Keratinocyte (primary cell): ENCODE measurements around the gene PERCC1.

Experiments
- EZH2 ChIP-seq: IDR thresholded peaks from one replicate; pipeline ENCODE4 v1.6.1; 2012; ENCODE audit warnings: inconsistent platforms, mild to moderate bottlenecking, low read length, moderate library complexity
- TF ChIP-seq, protein P1 (sequence below), 3 experiments: IDR thresholded peaks in 1 of 3; conservative IDR thresholded peaks in 1 of 3; optimal IDR thresholded peaks in 1 of 3; 2 replicates in 2 of 3; 3 replicates in 1 of 3; pipeline versions ENCODE3 to v1.5.1; 2011; ENCODE audit warnings: low read length in 3 of 3, mild to moderate bottlenecking in 3 of 3, moderate library complexity in 2 of 3, control low read depth in 1 of 3, inconsistent platforms in 1 of 3; ENCODE audit not compliant: insufficient read depth in 2 of 3; ENCODE audit errors: extremely low read depth in 1 of 3

GRCh38 chr16:1454561-1454960 is 23.7 kb downstream of the PERCC1 start:
- TF ChIP-seq EZH2 = no peak
- TF ChIP-seq, protein P1, sequence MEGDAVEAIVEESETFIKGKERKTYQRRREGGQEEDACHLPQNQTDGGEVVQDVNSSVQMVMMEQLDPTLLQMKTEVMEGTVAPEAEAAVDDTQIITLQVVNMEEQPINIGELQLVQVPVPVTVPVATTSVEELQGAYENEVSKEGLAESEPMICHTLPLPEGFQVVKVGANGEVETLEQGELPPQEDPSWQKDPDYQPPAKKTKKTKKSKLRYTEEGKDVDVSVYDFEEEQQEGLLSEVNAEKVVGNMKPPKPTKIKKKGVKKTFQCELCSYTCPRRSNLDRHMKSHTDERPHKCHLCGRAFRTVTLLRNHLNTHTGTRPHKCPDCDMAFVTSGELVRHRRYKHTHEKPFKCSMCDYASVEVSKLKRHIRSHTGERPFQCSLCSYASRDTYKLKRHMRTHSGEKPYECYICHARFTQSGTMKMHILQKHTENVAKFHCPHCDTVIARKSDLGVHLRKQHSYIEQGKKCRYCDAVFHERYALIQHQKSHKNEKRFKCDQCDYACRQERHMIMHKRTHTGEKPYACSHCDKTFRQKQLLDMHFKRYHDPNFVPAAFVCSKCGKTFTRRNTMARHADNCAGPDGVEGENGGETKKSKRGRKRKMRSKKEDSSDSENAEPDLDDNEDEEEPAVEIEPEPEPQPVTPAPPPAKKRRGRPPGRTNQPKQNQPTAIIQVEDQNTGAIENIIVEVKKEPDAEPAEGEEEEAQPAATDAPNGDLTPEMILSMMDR (optimal IDR thresholded peaks at IDR 0.05 in 1 of 3, IDR thresholded peaks at IDR 0.05 in 1 of 3, conservative IDR thresholded peaks at IDR 0.05 in 1 of 3; ENCODE audit: extremely low read depth in 1 of 3, insufficient read depth in 2 of 3, low read length in 3 of 3) = no peak
